HG02588 (cell line): ENCODE data around the gene ABCC11.

ENCODE experiments used
- ATAC-seq: cut with Tn5 transposase; IDR thresholded peaks from one replicate; pipeline ENCODE4 v1.9.1; 2021; ENCODE audit warnings: mild to moderate bottlenecking, moderate library complexity; ENCODE audit not compliant: unreplicated experiment

The ABCC11 gene

DNA sequence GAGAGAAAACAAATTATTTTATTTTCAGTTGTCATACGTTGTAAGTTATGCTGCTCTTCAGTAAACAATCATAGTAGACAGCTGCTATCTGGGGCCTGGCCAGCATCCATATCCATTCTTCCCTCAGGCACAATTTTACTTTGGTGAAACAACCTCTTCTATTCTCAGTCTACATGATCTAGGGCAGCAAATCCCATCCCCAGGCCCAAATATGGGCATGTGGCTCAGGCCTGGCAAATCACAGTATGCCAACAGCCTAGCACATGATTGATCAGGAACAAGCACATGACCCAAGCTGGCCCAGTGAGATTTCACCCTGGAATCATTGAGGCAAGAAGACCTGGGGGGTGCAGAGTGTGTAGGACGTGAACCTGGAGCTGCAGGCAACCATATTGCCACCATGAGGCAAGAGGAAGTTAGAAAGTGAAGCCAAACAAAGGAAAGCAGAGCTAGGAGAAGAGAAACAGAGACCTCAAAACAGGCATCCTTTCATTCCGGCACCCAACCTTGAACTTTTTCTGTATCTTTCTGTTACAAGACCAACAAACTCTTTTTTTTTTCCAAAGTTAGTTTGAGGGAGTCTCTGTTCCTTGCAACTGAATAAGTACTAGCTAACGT is 81.3 kb downstream of the ABCC11 start:
- ATAC-seq = no peak

DNA sequence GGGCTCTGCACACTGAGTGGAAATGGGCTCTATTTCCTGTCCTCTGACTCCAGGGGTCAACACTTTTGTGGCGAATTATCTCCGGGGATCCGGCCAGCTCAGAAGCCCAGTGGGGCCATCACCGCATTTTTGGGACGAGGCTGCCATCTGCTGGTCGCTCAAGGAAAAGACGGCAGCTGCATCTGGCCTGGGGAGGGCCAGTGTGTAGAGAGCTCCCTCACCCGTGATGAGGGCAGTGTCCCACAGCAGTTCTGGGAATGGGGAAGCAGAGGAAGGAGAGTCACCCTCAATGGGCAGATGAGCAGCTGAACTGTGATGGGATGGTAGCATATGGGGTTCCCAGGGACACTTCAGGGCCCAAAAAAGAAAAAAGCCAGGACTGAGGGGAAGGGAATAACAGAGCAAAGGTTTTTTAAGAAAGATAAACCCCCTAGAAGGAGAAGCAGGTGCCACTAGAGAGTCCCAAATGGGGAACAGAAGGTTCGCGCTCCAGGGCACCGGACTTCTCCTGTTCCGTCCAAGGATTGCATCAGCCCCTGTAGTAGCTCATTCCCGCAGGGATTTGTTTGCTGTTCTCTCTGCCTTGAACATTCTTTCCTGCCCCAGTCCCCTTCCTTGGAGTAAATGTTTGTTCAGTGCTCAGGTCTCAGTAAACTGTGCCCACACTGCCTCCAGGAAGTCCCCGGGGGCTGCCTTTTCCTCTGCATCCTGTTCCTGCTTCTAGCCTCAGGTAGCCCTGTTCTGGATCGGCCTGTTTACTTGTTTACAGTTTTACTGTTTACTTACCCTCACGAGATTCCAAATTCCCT is 82.2 kb downstream of the ABCC11 start:
- ATAC-seq = peak; percentile 87

DNA sequence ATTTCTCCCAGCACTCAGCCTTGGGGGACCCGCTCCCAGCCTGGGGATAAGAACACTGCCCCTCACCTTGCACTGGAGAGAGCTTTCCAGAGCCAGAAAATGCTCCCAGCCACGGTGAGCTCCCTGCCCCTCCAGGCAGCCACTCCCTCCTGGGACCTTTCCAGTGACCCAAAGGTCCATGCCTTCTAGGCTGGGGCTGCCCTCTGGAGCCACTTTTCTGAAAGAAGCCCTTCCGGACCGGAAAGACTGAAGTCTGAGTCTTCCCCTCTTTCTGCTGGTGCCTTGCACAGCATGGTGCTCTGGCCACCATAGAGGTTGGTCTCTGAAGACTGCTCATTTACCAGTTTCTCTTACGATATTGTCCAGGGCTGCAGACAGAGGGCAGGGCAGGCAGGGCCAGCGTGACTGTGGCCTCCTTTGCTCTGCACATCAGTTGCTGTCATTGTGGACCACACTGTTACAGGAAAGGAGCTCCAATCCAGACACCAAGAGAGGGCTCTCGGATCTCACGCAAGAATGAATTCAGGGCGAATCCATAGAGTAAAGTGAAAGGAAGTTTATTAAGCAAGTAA is 84.4 kb downstream of the ABCC11 start:
- ATAC-seq = no peak

DNA sequence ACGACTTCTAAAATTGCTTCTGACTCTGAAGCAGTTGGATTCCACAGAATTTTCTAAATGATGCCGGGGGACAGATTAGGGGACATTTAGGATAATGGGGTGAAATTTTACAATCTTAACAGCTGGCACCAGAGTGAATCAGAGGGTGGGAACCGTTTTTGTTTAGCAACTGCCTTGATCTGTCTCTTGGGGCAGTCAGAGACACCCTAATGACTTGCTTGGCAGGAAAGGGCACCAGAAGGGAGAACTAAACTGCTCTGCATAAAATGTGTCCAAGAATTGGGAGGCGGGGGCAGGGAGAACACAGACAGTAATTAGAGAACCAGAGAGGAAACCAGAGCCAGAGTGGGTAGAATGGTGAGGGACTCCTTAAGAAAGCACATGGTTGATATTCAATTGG is 85.4 kb downstream of the ABCC11 start:
- ATAC-seq = no peak

DNA sequence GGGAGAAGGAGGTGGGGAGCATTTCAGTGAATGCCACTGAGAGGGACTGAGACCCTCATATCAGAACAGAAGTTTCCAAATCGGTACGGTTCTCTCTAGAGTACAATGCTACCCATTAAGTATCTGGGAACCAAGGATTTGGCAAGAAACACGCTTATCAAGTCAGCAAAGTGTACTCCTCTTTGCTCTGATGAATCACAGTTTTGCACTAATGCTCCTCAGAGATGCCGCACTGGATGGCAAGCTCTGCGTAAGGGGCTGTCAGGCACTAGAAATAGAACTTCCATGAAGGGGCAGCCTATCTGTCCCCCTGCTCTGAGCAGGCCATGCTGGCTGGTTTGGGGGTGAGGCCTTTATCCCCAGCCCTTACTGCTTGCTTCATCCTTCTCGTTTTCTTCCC is 86.8 kb downstream of the ABCC11 start:
- ATAC-seq = no peak

DNA sequence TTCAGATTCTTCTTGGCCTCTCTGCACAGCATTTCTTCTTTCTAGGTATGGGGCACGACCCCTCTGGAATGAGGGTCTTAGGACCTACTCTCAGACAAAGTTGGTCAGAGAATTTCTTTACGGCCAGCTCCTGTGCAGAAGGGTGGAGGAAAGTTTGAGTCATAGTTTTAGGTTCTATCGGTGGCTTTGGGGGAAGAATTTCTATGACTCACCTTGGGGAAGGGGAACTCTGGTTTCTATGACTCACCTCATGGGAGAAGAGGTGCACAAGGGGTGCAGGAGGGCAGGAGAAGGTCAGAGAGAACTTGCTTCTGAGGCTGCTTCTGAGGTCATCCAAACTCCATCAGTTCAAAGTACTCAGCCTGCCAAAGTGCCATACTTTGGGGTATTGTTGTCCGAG is 89.0 kb downstream of the ABCC11 start:
- peak; percentile 82 for ATAC-seq

DNA sequence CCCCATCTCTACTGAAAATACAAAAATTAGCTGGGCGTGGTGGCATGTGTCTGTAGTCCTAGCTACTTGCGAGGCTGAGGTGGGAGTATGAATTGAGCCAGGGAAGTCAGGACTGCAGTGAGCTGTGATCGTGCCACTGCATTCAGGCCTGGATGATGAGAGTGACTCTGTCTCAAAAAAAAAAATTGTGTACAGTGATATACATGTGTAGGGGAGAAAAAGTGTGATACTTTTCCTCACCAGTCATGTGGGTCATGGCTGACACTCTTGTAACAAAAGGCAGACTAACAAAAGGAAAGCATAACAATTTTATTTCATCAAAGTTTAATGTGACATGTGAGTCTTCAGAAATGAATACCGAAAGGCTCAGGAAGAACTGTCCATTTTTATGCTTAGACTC is 89.5 kb downstream of the ABCC11 start:
- ATAC-seq = no peak

DNA sequence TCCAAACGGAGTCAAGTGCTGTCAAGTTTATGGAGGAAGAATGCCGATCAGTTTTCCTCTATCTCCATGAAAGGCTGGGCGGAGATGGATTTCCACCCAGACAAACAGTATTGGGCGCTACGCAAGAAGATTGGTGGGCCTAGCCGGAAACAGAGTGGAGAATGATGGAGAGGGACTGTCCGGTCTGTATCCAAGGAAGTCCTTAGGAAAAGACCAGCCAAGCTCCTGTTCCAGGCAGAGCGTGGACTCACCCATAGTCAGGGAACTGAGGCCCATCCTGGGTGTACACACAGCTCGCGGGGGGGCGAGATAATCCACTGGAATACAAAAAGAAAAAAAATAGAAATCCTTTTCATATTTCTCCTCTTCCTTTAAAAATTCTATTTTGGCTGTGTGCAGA is 90.0 kb downstream of the ABCC11 start:
- ATAC-seq = no peak

DNA sequence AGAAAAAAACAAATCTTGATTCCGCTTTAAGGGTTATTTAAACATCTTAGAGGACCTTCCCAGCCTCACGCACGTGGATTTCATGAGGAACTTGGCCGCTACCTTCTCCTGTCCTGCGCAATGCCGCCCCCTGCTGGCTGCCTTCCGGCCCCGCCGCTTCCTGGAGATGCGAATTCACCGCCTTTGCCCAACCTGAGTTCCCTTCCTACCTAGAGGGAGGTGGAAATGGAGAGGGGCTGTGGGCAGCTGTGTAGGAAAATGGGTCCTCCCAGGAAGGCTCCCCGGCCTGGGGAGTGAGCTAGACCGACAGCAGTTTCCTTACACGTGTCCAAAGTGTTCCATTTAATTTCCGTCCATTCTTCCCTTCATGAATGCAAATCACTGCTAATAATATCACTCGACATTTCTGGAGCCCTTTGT is 90.5 kb downstream of the ABCC11 start:
- no peak for ATAC-seq

DNA sequence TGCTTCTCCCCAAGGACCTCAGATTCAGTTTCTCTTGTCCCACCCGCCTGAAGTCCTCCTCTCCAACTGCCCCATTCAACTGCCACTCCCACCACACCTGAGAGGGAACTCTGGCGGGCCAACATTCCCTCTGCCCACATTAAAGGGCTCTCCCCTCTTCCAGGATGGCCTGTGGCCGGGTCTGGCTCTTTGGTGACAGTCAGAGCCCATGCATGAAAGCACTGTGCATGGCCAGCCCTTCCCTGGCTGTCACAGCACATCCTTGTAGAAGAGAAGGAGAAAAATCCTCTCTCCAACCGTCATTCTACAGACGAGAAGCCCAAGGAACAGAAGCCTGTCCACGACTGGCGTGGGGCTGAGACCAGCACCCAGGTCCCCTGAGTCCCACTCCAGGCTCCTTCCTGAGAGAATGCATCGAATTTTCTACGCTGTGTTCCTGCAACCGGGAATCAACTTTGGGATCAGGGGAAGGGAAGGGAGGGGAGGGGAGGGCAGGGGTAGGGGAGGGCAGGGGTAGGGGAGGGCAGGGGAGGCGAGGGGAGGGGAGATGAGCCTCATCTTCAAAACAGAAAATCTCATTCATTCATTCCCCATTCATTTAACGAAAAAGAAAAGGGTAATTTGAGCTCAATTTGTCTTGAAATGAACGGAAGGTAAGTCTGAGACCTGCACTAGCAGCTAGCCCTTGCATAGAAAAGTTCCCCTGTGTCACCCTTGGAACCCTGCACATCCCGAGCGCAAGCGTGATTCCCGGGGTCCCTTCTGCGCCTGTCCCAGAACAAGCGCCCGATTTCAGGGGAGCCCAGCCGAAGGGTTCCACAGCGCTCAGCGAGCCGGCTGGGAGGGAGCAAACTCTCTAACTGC is 91.2 kb downstream of the ABCC11 start, which contains the start of gene ABCC12:
ABCC12 (minus strand) TSS at position 68 of the 864 bp plus-strand sequence. CDS start 9,569 bp downstream, outside the sequence.
- no peak for ATAC-seq

DNA sequence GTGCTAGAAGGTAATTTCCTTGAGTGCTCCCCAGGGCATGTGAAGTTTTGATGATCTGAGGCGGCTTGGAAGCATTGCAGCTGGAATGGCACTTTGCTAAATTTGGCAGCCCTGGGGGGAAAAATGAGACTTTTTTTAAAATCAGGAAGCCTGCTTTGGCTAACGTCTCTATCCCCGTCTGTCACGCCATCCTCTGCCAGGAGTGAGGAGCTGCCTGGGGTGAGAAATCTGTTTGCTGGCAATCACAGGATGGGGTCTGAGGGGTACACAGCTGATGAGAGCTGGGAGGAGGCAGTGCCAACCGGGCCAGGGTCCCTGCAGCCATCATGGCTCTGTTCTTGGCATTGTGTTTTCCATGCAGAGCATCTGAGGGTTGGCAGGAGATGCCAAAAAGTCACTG is 93.6 kb downstream of the ABCC11 start:
- no peak for ATAC-seq

DNA sequence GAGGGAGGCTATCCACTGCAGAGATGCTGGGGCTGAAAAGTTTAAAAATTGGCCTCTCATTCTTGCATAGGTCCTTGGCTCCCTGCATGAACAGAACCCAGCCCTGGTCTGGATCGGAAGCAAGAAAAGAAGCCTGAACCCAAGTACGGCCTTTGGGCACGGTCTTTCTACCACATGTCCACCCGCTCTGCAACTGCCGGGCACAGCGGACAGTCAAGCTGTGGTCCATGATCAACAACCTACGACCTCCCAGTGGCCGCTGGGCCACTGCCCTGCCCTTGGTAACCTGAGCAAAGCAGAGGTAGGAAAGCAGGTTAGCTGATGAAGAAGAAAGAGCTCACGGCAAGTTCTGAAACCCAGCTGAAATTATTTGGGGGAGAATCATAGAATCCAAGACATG is 95.1 kb downstream of the ABCC11 start:
- no peak for ATAC-seq

DNA sequence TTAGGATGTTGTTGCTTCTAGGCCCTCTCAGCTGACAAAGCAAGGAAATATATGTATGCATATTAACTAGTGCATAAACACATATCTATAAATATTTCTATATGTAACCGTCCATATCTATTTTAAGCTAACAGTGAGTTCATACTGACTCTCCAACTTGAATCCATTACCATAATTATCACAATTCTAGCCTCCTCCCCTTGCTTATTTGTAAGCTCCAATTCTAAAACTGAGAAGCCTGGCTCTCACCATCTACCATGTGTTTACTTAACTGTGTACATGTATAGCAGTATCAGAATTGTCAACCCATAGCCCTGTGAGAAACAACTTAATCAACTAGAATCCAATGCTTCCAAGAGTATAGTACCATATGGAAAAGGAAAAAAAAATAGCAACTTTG is 96.6 kb downstream of the ABCC11 start:
- no peak for ATAC-seq

DNA sequence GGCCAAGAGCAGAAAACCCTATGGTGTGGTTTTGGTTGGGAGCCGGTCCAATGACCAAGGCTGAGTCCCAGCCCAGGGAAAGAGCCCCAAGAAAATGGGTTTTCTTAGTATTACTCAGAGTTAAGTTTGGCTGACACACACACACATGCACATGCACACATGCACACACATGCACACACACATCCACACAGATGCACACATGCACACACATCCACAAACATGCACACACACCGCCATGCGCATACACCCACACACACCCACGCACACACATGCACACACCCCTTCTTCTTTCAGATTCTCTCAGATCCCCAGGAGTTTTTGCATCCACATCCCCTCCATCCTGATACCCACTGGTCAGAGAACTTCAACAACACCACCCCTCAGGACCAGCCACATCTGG is 100.6 kb downstream of the ABCC11 start:
- ATAC-seq = no peak

DNA sequence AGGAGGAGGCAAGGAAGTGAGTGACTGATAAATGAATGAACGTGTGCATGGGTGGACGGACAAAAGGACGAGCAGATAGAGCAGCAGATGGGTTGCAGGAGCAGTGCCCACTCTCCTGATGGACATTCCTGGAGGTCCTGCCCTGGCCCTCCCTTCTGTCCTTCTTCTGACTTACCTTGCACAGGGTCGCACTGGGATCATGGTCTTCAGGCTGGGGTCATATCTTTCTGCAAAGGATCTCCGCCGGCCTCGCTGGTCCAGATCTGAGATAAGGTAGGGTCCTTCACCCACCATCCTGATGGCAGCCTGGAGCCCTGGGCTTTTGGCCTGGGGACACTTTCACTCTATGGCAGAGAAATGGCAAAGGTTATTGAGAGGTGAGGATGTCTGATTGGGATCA is 101.2 kb downstream of the ABCC11 start:
- ATAC-seq = no peak

DNA sequence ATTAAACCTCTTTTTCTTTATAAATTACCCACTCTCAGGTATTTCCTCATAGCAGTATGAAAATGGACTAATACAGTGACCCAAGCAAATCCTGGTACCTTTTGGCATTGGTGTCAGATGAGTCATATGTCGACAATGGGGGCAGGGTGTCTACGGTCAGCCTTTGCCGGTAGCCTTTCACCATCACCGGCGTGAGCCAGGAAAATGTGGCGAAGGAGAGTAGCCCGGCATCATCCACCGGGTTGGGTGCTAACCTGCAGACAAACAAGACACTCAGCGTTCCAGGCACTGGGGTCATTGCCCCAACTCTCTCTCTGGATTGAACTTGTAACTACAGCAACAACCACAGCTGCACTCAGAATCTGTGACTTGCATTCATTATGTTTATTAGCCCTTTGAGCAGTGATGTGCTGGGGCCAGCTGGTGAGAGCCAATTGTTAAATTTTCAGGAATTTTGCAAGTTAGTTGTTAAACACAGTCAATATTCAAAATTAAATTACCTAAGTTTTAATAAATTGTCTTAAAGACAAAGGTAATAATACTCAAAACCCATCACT is 103.4 kb downstream of the ABCC11 start:
- ATAC-seq = no peak

DNA sequence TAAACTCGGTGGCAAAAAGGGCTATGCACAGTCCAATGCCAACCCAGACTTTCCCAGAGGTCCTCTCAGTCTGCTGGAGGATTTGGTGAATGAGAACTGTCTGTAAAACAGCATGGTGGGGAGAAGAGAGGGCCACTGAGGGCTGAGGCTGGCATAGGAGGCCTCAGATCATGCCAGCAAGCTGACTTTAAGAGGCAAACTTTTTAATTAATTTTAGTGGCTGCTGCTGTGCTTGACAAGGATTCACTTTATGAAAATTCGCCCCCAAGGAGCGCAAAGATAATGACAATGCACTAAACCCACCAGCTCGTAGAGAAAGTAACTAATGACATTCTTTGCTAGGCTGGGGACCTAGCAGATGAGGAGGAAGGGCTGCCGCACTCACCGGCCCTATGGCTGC is 106.5 kb downstream of the ABCC11 start:
- no peak for ATAC-seq

DNA sequence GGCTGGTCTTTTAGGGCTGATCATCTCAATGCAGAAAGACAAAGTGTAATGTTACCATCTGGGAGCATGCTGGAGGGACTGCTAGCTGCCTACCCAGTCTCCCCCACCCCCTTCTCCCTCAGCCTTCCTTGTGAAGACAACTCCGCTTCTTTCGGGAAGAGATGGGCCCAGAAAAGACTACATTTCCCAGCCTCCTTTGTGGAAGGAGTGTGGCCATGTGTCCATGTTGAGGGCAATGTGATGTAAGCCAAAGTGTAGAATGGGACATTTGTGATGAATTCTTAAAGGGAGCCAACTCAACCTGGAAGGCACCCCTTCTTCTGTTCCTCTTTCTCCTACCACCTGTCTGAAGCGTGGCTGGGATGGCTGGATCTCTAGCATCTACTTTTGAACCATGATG is 107.8 kb downstream of the ABCC11 start:
- no peak for ATAC-seq

DNA sequence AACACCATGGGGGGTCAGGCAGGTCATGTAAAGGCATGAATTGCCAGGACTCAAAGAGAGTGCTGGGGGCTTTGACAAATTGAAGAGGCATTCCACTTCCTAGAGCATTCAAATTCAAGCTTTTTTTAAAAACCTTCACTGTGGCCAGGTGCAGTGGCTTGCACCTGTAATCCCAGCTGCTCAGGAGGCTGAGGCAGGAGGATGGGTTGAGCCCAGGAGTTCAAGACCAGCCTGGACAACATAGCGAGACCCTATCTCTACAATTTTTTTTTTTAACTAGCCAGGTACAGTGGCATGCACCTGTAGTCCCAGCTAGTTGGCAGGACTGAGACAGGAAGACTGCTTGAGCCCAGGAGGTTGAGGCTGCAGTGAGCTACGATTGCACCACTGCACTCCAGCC is 108.8 kb downstream of the ABCC11 start:
- no peak for ATAC-seq

DNA sequence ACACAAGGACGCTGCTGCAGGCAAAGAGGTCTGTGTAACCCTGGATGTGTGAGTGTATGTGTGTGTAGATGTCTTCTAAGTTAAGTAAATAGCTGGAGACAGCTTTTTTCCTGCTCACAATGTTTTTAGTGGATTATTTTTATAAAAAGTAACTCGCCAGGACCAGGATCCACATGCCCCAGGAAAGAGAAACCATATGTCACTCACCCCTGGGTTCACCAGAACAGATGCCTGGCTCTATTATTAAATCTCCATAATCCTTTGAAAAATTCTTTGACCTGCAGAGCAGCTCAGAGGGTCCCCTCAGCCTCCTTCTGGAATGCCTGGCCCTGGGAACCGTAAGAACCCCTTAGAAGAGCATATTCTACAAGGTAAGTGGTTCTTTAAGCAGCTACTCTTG is 109.5 kb downstream of the ABCC11 start:
- no peak for ATAC-seq
